ES-I3 (cell line): ENCODE data around the gene TM4SF1.

ENCODE experiments used
- H3K36me3 ChIP-seq: 2 replicates; pipeline ENCODE4 v1.6.1; 2013; ENCODE audit warnings: mild to moderate bottlenecking, low read length, control low read depth, moderate library complexity; ENCODE audit not compliant: insufficient read depth
- H3K4me1 ChIP-seq: 2 replicates; pipeline ENCODE4 v1.6.1; 2013; ENCODE audit warnings: mild to moderate bottlenecking, control low read depth, low read length; ENCODE audit not compliant: insufficient read depth
- H3K9ac ChIP-seq: 2 replicates; pipeline ENCODE4 v1.6.1; 2013; ENCODE audit warnings: low read depth, mild to moderate bottlenecking, low read length, moderate library complexity
- H3K9me3 ChIP-seq: 2 replicates; pipeline ENCODE4 v1.6.1; 2013; ENCODE audit warnings: mild to moderate bottlenecking, low read length, moderate library complexity; ENCODE audit not compliant: control insufficient read depth, insufficient read depth

Gene TM4SF1

DNA sequence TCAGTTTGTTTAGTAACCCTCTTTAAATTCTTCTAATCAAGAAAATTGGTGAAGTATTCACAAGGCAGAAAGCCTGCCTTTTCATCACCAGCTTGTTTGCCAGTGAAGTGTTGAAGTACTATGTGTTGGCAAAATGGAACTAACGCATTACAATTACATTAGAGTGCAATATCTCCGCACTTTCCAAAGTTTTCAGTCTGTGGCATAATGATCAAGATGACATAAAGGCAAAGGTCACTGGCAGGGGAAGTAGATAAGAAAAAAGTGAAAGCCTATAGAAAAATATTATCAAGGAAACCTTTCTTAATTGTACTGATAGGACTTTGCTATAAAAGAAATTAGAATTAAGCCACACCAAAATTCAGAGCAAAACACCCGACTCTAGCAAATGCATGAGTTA is 25.0 kb upstream of the TM4SF1 start:
- no peaks in the 10 kb centered on the region for H3K9me3 ChIP-seq
- H3K4me1 ChIP-seq = no peaks in the 10 kb centered on the region
- no peak overlapping the region for H3K9ac ChIP-seq
- no peaks in the 10 kb centered on the region for H3K36me3 ChIP-seq

DNA sequence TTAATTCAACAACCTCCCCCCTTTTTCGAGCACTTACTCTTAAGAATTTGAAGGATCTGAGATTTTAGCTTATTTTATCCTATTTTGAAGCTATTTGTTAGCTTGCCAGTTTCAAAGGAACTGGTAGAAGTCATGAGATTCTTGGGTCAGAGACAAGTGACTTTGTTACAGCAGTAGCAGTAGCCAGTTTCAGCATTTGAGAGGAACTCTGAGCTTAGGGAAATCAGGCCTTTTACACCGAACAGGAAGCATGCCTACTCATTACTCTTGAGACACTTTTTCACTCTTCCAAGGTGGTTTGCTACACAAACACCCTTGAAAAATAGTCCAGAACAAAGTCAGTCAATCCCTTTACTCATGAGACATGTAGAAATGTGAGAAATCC is 24.5 kb upstream of the TM4SF1 start:
- no peak overlapping the region for H3K9ac ChIP-seq

DNA sequence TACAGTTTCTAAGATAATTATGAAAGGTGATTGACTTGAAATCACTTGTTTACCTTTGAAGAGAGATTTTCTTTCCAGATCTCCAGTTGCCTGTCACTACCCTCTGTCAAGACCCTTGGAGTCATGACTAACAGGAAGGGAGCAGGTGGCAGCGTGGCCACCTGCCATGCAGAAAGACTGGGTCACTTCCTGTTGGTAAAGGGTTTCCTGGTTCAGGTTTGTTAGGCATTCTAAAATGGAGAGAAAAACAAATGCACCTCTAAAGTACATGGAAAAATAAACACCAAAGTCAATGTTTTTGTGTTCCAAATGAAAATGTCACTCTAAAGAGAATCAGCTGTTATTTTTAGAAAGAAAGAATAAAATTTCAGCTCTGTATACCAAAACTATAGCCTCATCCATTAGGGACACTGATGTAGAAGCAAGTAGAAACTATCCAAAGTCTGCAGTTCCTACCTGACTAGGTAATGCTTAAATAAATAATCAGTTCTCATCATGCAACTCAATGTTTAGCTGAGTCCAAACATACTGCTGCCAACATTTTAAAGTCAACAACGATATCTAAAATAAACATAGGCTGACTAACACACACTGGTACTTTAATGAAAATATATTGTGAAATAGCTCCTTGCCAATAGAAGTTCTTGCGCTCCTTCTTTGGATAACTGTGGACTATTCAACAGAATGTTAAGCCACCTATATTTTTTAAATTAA is 23.9 kb upstream of the TM4SF1 start:
- Histone ChIP-seq H3K9ac (no peak overlapping the region), H3K9me3 (no peaks in the 10 kb centered on the region), H3K36me3 (no peaks in the 10 kb centered on the region), H3K4me1 (no peaks in the 10 kb centered on the region)

More for the DNA sequence above, 24.5 kb upstream of the TM4SF1 start:
- H3K36me3 ChIP-seq = no peaks in the 10 kb centered on the region
- H3K4me1 ChIP-seq = no peaks in the 10 kb centered on the region
- no peaks in the 10 kb centered on the region for H3K9me3 ChIP-seq

DNA sequence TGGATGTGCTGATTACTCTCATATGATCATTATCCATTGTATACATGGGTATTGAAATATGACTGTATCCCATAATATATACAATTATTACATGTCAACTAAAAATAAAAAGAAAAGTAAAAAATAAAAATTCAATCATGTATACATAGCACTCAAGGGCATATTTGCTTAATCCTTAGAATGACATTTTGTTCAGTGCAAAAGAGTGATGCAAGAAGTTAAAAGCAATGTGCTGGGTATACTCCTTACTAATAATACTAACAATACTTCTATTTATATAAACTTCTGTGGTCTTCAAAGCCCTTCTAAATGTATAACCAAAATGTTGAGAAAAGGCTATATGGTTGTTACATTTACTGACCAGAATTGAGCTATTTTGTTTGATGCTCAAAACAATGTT is 23.2 kb upstream of the TM4SF1 start:
- H3K36me3 ChIP-seq = no peaks in the 10 kb centered on the region
- no peaks in the 10 kb centered on the region for H3K9me3 ChIP-seq
- no peaks in the 10 kb centered on the region for H3K4me1 ChIP-seq
- H3K9ac ChIP-seq = no peak overlapping the region

DNA sequence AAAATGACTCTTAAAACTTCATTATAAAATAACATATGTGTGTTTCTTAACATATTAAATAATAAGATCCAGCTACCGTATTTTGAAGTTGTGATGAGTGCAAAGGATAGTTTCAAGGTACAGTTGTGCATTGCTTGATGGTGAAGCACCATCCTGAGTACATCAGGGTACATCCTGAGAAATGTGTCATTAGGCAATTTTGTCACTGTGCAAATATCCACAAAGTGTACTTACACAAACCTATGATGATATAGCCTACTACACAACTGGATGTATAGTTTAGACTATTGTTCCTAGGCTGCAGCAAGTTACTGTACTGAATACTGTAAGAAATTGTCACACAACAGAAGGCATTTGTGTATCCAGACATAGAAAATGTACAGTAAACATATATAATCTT is 20.8 kb upstream of the TM4SF1 start:
- H3K4me1 ChIP-seq = no peaks in the 10 kb centered on the region
- no peaks in the 10 kb centered on the region for H3K36me3 ChIP-seq
- no peak overlapping the region for H3K9ac ChIP-seq
- no peaks in the 10 kb centered on the region for H3K9me3 ChIP-seq

DNA sequence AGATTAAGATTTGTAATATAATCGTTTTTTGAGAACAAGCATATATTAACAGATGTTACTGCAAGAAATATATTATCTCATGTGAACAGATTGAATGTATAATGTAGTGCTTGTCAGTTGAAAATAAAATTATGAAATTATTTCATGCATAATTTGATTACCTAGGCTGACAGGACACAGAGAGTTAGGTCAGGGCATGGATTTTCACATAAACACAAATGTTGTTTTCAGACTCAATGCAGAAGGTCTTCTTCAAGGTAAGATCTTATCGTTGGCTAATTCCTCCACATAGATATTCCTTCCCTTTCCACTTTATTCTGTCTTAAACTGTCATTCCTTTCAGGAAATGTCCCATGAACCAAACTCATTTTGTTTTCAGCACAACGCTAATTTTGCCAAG is 20.1 kb upstream of the TM4SF1 start:
- Histone ChIP-seq H3K9ac (no peak overlapping the region), H3K36me3 (no peaks in the 10 kb centered on the region), H3K4me1 (no peaks in the 10 kb centered on the region), H3K9me3 (no peaks in the 10 kb centered on the region)

DNA sequence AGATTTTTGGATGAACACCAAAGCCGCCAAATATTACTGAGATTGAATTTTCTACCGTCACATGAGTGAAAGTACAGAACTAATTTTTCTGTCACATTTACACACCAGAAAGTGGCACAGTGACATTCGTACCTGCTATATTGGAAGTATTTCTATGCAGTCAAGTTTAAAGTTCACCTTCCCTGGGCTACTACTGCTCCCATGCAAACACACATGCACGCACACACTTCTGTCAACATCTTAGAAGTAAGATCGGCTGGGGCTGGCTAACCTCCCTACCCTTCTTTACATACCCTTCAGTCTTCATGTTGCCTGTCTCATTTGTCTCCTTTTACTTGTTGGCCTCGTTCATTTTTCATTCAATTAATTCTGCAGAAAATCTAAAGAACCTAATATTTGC is 19.0 kb upstream of the TM4SF1 start:
- Histone ChIP-seq H3K9ac (no peak overlapping the region), H3K9me3 (no peaks in the 10 kb centered on the region), H3K36me3 (no peaks in the 10 kb centered on the region), H3K4me1 (no peaks in the 10 kb centered on the region)

DNA sequence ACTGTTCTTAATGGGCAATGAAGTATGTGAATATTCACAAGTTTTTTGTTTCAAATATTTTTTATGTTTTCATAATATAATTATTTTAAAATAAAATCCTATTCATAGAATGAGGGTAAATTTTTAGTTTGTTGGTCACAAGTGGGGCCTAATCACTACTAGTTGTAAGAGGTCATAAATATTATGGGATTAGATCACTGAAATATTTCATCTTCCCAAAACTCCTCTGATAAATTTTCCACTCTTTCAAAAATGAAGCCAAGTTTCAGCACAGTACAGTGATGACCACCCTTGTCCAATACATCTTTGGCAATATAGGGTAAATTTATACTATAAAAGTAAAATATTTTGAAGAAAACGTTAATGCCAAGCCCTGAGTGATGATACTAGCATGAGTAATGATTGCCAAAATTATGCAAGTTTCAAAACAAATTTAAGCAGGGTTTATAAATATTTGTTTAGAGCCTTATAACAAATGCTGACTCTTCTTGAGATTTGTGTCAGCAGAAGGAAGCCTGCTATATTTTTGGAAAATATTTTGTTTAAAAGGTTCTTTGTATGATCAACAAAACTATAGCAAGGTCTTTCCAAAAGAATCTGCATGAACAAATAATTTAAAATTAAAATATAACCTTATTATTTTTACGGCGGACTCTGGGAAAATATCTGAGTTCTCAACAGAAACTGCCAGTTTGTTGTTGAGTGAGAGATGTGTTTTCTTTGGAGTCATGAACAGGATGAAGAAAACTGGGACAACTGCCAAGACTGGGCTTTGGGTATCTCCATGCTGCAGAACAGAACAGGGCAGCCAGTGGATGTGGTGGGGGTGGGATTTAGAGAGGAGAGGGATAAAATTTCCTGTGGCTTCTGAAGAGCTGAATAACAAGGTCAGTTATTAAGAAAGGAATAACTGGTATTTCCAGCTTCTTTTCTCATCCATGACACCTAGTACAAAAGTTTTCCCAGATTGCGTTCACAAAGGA is 17.9 kb upstream of the TM4SF1 start:
- Histone ChIP-seq H3K9ac (no peak overlapping the region), H3K4me1 (no peaks in the 10 kb centered on the region), H3K36me3 (no peaks in the 10 kb centered on the region), H3K9me3 (no peaks in the 10 kb centered on the region)

DNA sequence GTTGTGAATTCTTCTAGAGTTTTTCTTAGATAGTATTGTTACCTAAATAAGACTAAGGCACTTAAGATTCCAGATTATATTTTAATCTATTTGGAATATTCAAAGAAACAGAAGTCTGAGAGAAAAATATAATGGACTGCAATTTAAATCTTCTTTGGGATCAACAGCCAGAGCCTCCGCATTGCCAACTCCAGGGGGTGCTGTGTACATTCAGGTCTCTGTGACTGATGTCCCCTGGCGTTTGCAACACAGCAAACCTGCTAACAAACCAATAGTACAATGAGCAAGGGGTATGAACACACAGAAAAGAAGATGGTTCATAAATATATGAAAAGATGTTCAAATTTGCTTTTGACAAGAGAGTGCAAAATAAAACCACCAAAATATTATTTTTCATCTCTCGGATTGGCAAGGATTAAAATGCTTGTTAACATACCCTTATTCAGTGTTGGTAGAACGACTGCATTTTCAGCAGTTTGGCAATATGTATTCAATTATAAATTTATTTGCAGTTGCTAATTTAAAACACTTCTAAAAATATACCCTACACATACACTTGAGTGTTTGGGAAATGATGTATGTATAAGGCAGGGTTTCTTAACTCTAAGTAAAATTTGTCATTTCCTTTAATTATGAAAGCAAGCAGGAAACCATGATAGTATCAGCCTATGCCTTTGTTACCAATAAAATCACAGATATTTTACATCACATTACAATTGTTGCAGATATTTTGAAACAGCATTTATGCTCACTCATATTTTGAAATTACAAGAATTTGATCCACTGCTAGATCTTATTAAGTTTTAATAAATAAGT is 16.1 kb upstream of the TM4SF1 start:
- H3K36me3 ChIP-seq = no peaks in the 10 kb centered on the region
- H3K9me3 ChIP-seq = no peaks in the 10 kb centered on the region
- no peak overlapping the region for H3K9ac ChIP-seq
- H3K4me1 ChIP-seq = no peaks in the 10 kb centered on the region

DNA sequence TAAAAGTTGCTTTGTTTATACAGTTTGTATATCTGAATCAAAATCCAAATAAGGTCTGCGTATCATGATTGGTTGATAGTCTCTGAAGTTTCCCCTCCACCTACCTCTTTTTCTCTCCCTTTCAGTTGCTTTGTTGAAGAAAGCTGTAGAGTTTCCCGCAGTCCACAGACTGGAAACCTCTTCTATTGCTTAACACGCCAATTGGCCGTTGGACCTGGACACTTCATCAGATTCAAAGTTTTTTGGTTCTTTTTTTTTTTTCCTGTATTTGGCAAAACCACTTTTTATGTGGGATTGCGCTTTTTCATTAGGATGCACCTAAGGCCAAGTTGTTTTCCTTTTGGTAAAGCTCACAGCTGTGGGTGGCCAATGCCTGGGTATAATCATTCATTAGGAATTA is 14.5 kb upstream of the TM4SF1 start:
- no peak overlapping the region for H3K9ac ChIP-seq

DNA sequence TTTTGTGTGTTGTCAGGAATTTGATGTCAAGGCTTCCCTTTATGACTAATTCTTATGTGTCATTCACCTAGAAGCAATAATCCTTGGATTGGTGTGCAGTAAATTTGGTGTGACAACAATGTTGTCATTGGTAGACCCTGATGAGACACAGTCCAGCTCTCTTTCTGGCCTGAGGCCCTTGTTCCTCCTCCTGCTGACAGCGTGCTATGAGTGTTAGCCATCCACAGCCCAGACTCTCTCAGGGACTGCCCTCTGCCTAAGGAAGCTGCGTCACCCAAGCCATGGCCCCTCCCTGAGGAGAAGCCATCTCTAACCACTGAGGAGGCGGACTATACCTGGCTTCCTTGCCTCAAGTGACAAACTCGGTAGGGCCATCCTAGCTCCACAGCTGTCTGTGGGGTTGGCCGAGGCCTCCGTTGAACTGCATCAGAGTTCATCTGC is 13.3 kb upstream of the TM4SF1 start:
- H3K36me3 ChIP-seq = no peaks in the 10 kb centered on the region
- no peak overlapping the region for H3K9ac ChIP-seq
- peaks cover 5% of the 10 kb centered on the region for H3K4me1 ChIP-seq
- no peaks in the 10 kb centered on the region for H3K9me3 ChIP-seq

More for the DNA sequence above, 14.5 kb upstream of the TM4SF1 start:
- Histone ChIP-seq H3K4me1 (no peaks in the 10 kb centered on the region), H3K9me3 (no peaks in the 10 kb centered on the region), H3K36me3 (no peaks in the 10 kb centered on the region)

DNA sequence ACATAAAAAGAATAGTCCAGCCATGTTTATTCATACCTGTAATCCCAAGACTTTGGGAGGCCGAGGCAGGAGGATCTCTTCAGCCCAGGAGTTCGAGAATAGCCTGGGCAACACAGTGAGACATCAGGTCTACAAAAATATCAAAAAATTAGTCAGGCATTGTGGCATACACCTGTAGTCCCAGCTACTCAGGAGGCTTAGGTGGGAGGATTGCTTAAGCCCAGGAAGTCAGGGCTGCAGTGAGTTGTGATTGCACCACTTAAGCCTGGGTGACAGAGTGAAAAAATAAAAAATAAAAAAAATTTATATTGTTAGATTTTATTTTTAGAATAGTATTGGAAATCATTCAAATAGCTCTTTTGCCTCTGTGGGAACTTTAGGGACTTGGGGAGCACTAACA is 12.8 kb upstream of the TM4SF1 start:
- H3K4me1 ChIP-seq = peaks cover 5% of the 10 kb centered on the region
- no peaks in the 10 kb centered on the region for H3K9me3 ChIP-seq
- H3K9ac ChIP-seq = no peak overlapping the region
- H3K36me3 ChIP-seq = no peaks in the 10 kb centered on the region

DNA sequence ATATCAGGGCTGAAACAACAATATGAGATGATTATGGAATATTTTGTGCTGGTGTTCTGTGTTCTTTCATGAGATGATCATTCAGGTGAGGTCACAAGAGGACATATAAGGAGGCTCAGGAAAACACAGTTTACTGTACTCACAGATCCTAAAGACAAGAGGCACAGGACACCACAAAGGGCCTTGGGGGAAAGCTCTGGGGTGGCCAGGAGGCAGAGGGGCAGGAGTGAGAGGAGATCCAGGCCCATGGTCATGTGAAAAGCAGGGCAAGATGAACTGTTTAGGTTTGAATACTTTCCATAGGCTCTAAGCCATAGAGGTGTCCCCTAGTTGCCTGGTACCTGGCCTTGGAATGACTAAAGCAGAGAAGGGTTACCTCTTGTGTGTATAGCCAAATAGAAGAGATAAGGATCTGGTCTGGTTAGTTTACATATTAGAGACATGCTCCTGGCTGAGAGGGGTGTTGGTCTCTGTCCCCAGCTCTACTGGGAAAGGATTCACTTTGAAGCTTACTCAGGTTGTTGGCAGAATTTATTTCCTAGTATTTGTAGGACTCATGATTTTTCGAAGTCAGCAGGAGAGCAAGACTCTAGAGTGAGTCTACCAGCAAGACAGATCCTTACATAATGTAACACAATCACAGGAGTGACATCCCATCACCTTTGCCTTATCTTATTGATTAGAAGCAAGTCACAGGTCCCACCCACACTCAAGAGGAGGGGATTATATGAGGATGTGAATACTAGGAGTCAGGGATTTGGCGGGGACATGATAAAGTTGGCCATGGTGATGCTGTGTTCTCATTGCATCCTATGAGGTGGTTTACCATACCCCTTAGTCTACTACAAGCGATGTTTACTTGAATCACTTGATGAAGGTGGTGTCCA is 11.3 kb upstream of the TM4SF1 start:
- Histone ChIP-seq H3K9ac (no peak overlapping the region), H3K36me3 (no peaks in the 10 kb centered on the region), H3K9me3 (no peaks in the 10 kb centered on the region), H3K4me1 (peaks cover 5% of the 10 kb centered on the region)
